Neural cell (in vitro differentiated cells): ENCODE results near the gene TSKU. TPM values are rescaled to one million over a fixed set of nuclear protein-coding genes. Genes with fewer than 3 reads are reported as not detected.

Experiments used
- H2AFZ ChIP-seq: fragments of 200-600, 300-800 bp; sonication (generic), shearing (Covaris generic); 2 replicates; pipeline ENCODE4 v1.6.0; 2014; ENCODE audit warnings: low read depth, mild to moderate bottlenecking, antibody characterized with exemption, low read length, moderate library complexity
- H3F3A ChIP-seq: fragments of 200-600 bp; shearing (Covaris generic); 2 replicates; pipeline ENCODE4 v1.6.1; 2016; ENCODE audit warnings: mild to moderate bottlenecking, moderate library complexity, mixed read lengths, antibody characterized with exemption, low read length; ENCODE audit not compliant: insufficient read depth, poor library complexity, severe bottlenecking
- H3K27ac ChIP-seq: fragments of 200-600, 300-800 bp; sonication (generic), shearing (Covaris generic); 2 replicates; pipeline ENCODE4 v1.5.1; 2014; ENCODE audit warnings: mild to moderate bottlenecking, low read length, moderate library complexity
- H3K27me3 ChIP-seq: fragments of 300-800, 200-600 bp; sonication (generic), shearing (Covaris generic); 2 replicates; pipeline ENCODE4 v1.6.0; 2014; ENCODE audit warnings: mild to moderate bottlenecking, low read depth, low read length, moderate library complexity; ENCODE audit not compliant: insufficient read depth
- H3K36me3 ChIP-seq: fragments of 300-800, 200-600 bp; sonication (generic), shearing (Covaris generic); 2 replicates; pipeline ENCODE4 v1.5.1; 2014; ENCODE audit warnings: mild to moderate bottlenecking, antibody characterized with exemption, low read length, moderate library complexity; ENCODE audit not compliant: insufficient read depth
- H3K4me2 ChIP-seq: fragments of 300-800, 200-600 bp; sonication (generic), shearing (Covaris generic); 2 replicates; pipeline ENCODE4 v1.6.0; 2014; ENCODE audit warnings: mild to moderate bottlenecking, low read length
- H3K4me3 ChIP-seq: fragments of 300-800, 200-600 bp; sonication (generic), shearing (Covaris generic); 2 replicates; pipeline ENCODE4 v1.5.1; 2014; ENCODE audit warnings: mild to moderate bottlenecking, low read length, moderate library complexity
- H3K79me2 ChIP-seq: fragments of 200-600 bp; shearing (Covaris generic); replicated peaks from 2 replicates; pipeline ENCODE4 v1.6.0; 2014; ENCODE audit warnings: mild to moderate bottlenecking, low read length, moderate library complexity; ENCODE audit not compliant: insufficient read depth
- H3K9ac ChIP-seq: fragments of 300-800, 200-600 bp; sonication (generic), shearing (Covaris generic); 2 replicates; pipeline ENCODE4 v1.6.1; 2016; ENCODE audit warnings: mild to moderate bottlenecking, low read length, mixed read lengths
- H3K9me2 ChIP-seq: fragments of 200-600 bp; shearing (Covaris generic); 2 replicates; pipeline ENCODE4 v1.6.1; 2016; ENCODE audit warnings: mild to moderate bottlenecking, low read length, mixed read lengths; ENCODE audit not compliant: insufficient read depth
- H3K9me3 ChIP-seq: fragments of 200-600, 300-800 bp; sonication (generic), shearing (Covaris generic); 2 replicates; pipeline ENCODE4 v1.6.1; 2016; ENCODE audit warnings: mild to moderate bottlenecking, mixed run types, low read length, moderate library complexity, mixed read lengths
- H4K20me1 ChIP-seq: fragments of 200-600 bp; shearing (Covaris generic); 2 replicates; pipeline ENCODE4 v1.6.1; 2016; ENCODE audit warnings: mild to moderate bottlenecking, mixed run types; ENCODE audit not compliant: insufficient read depth
- CTCF ChIP-seq: fragments of 450-650 bp; IDR thresholded peaks from 2 replicates; pipeline ENCODE4 v1.5.1; 2014; ENCODE audit warnings: antibody characterized with exemption, mild to moderate bottlenecking, moderate library complexity; ENCODE audit not compliant: poor library complexity, severe bottlenecking
- EP300 ChIP-seq: fragments of 450-650 bp; conservative IDR thresholded peaks from 2 replicates; pipeline ENCODE4 v1.6.1; 2014; ENCODE audit warnings: antibody characterized with exemption, mild to moderate bottlenecking, moderate library complexity; ENCODE audit not compliant: poor library complexity, severe bottlenecking
- EZH2 ChIP-seq: fragments of 200-600, 300-800 bp; shearing (Covaris generic), sonication (generic); IDR thresholded peaks from 2 replicates; pipeline ENCODE4 v1.6.1; 2014; ENCODE audit warnings: antibody characterized with exemption, low read length, borderline replicate concordance, mild to moderate bottlenecking; ENCODE audit not compliant: insufficient read depth, poor library complexity, severe bottlenecking
- MXI1 ChIP-seq: fragments of 450-650 bp; conservative IDR thresholded peaks from 2 replicates; pipeline ENCODE4 v1.6.1; 2014; ENCODE audit warnings: antibody characterized with exemption, mild to moderate bottlenecking; ENCODE audit not compliant: poor library complexity, severe bottlenecking
- POLR2AphosphoS5 ChIP-seq: IDR thresholded peaks from 2 replicates; pipeline ENCODE4 v1.6.1; 2012
- RAD21 ChIP-seq: fragments of 450-650 bp; conservative IDR thresholded peaks from 2 replicates; pipeline ENCODE4 v1.6.1; 2014; ENCODE audit warnings: antibody characterized with exemption, mild to moderate bottlenecking, moderate library complexity
- REST ChIP-seq: IDR thresholded peaks from 2 replicates; pipeline ENCODE4 v1.6.1; 2012; ENCODE audit warnings: borderline replicate concordance
- SMC3 ChIP-seq: fragments of 450-650 bp; conservative IDR thresholded peaks from 2 replicates; pipeline ENCODE4 v1.6.1; 2014; ENCODE audit warnings: antibody characterized with exemption, mild to moderate bottlenecking, moderate library complexity; ENCODE audit not compliant: poor library complexity
- TAF1 ChIP-seq: IDR thresholded peaks from 2 replicates; pipeline ENCODE4 v1.6.1; 2012; ENCODE audit warnings: low read depth
- polyA plus RNA-seq: library from polyadenylated mRNA; depleted of rRNA; stranded (reverse); fragments of >200 nt; gene quantifications from 2 replicates; pipeline ENCODE4 v1.2.3, GENCODE V29; 2014

Gene TSKU
- polyA plus RNA-seq, 1 donor from 2014 or later: 3.5 TPM

- H3K79me2 ChIP-seq: no peaks in the 10 kb centered on the region
- H4K20me1 ChIP-seq: no peaks in the 10 kb centered on the region
- H3K9ac ChIP-seq: no peak overlapping the region
- no peak overlapping the region for H3K4me2 ChIP-seq
- H2AFZ ChIP-seq: no peak overlapping the region
- H3K4me3 ChIP-seq: no peak overlapping the region
- TF ChIP-seq TAF1: no peak
- TF ChIP-seq RAD21: no peak
- TF ChIP-seq EZH2: no peak
- no peak for TF ChIP-seq SMC3
- no peak for TF ChIP-seq POLR2AphosphoS5
- no peak for TF ChIP-seq REST
- TF ChIP-seq MXI1: no peak
- TF ChIP-seq CTCF: no peak
- TF ChIP-seq EP300: no peak
- no peaks in the 10 kb centered on the region for H3K36me3 ChIP-seq
- H3K9me2 ChIP-seq: no peaks in the 10 kb centered on the region
- H3F3A ChIP-seq: no peaks in the 10 kb centered on the region
- no peak overlapping the region for H3K27ac ChIP-seq
- no peaks in the 10 kb centered on the region for H3K9me3 ChIP-seq
- H3K27me3 ChIP-seq: no peaks in the 10 kb centered on the region
Measured at GRCh38 chr11:76837696-76838677, 54.8 kb downstream of the TSKU start.

GRCh38 chr11:76838678-76839068 lies 55.5 kb downstream of the TSKU start:
- no peaks in the 10 kb centered on the region for H3F3A ChIP-seq
- no peaks in the 10 kb centered on the region for H3K36me3 ChIP-seq
- no peaks in the 10 kb centered on the region for H3K79me2 ChIP-seq
- no peaks in the 10 kb centered on the region for H3K27me3 ChIP-seq
- TF ChIP-seq CTCF (no peak), EZH2 (no peak), TAF1 (no peak), EP300 (no peak), REST (no peak), RAD21 (no peak)
- H3K4me3 ChIP-seq: no peak overlapping the region
- no peak overlapping the region for H3K9ac ChIP-seq
- no peaks in the 10 kb centered on the region for H4K20me1 ChIP-seq
- H3K9me3 ChIP-seq: no peaks in the 10 kb centered on the region
- H3K27ac ChIP-seq: no peak overlapping the region
- H3K4me2 ChIP-seq: no peak overlapping the region
- H3K9me2 ChIP-seq: no peaks in the 10 kb centered on the region
- H2AFZ ChIP-seq: no peak overlapping the region
